ENCODE measurements around the gene PVR. TPM values are rescaled to one million over a fixed set of nuclear protein-coding genes. Genes with fewer than 3 reads are reported as not detected.
A peak's percentile ranks its signal among the peaks of the same experiment; 100 is the strongest.

Gene PVR
- total RNA-seq, 1 experiment from 2014 or later = 52.1 TPM

GRCh38 chr19:44597131-44597491 is 46.6 kb upstream of the PVR start:
- Histone ChIP-seq H2AFZ (no peak overlapping the region), H3K36me3 (ENCODE audit: low read depth) (no peaks in the 10 kb centered on the region), H3K79me2 (ENCODE audit: low read depth) (no peaks in the 10 kb centered on the region), H3K4me2 (no peak overlapping the region), H3F3A (ENCODE audit: insufficient read depth, low read depth) (peaks cover 22% of the 10 kb centered on the region), H3K4me3 (no peak overlapping the region), H3K9me3 (ENCODE audit: insufficient read depth, low read depth) (peaks cover 3% of the 10 kb centered on the region; the same call in 1 of the 2 replicates), H3K27ac (no peak overlapping the region), H3K9me2 (ENCODE audit: insufficient read depth) (no peaks in the 10 kb centered on the region), H4K20me1 (ENCODE audit: insufficient read depth) (no peaks in the 10 kb centered on the region), H3K27me3 (ENCODE audit: insufficient read depth, low read depth) (no peaks in the 10 kb centered on the region), H3K4me1 (replicated peaks; ENCODE audit: insufficient read depth) (peaks cover 26% of the 10 kb centered on the region)
- TF ChIP-seq EZH2 (IDR thresholded peaks at IDR 0.05; ENCODE audit: low read depth) = no peak
- no peak for TF ChIP-seq CTCF (conservative IDR thresholded peaks at IDR 0.05)
- no TSS peak for BruUV-seq (replicated peaks)
- CTCF ChIA-PET = no interaction called here
- intact Hi-C loops (cut with micrococcal nuclease; ENCODE audit: unreplicated experiment) = no loop called here
- DNase-seq = no peak
- POLR2A ChIA-PET (ENCODE audit: unreplicated experiment) = no interaction called here

- H3K27me3 ChIP-seq (ENCODE audit: insufficient read depth, low read depth) = no peaks in the 10 kb centered on the region
- no peaks in the 10 kb centered on the region for H3K9me2 ChIP-seq (ENCODE audit: insufficient read depth)
- no peak overlapping the region for H3K27ac ChIP-seq
- intact Hi-C loops (cut with micrococcal nuclease; ENCODE audit: unreplicated experiment) = no loop called here
- H3K79me2 ChIP-seq (ENCODE audit: low read depth) = no peaks in the 10 kb centered on the region
- no peaks in the 10 kb centered on the region for H4K20me1 ChIP-seq (ENCODE audit: insufficient read depth)
- BruUV-seq (replicated peaks) = no TSS peak
- POLR2A ChIA-PET (ENCODE audit: unreplicated experiment) = no interaction called here
- H3K4me1 ChIP-seq (replicated peaks; ENCODE audit: insufficient read depth) = peaks cover 18% of the 10 kb centered on the region
- no peak overlapping the region for H3K4me3 ChIP-seq
- H3F3A ChIP-seq (ENCODE audit: insufficient read depth, low read depth) = peaks cover 19% of the 10 kb centered on the region; the same call in 1 of the 2 replicates
- H3K4me2 ChIP-seq = no peak overlapping the region
- peaks cover 3% of the 10 kb centered on the region; the same call in 1 of the 2 replicates for H3K9me3 ChIP-seq (ENCODE audit: insufficient read depth, low read depth)
- CTCF ChIA-PET = no interaction called here
- DNase-seq = no peak
- H2AFZ ChIP-seq = no peak overlapping the region
- no peaks in the 10 kb centered on the region for H3K36me3 ChIP-seq (ENCODE audit: low read depth)
- no peak for TF ChIP-seq EZH2 (IDR thresholded peaks at IDR 0.05; ENCODE audit: low read depth)
- no peak for TF ChIP-seq CTCF (conservative IDR thresholded peaks at IDR 0.05)
These were observed 45.4 kb upstream of the PVR start for GRCh38 chr19:44598355-44598754.

DNA sequence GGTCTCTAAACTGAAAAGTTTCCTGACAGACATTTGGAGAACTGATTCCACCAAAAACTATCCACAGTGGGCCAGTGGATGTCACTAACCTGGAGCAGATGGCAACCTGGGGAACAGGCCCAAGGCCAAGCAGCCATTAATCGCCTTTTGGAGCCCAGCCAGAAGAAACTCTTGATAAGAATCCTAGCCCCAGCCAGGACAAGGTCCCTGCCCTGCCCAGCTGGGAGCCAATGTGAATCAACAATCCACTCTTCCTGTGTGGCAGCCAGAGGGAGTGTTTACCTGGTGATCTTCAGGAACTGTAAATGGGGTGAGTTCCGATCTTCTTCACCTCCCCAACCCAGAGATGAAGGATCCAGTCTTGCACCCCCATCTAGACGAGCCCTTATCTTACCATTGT is 44.8 kb upstream of the PVR start:
- POLR2A ChIA-PET (ENCODE audit: unreplicated experiment) = no interaction called here
- Histone ChIP-seq H3K4me2 (no peak overlapping the region), H3K79me2 (ENCODE audit: low read depth) (no peaks in the 10 kb centered on the region), H3K4me1 (replicated peaks; ENCODE audit: insufficient read depth) (peaks cover 18% of the 10 kb centered on the region), H3K27me3 (ENCODE audit: insufficient read depth, low read depth) (no peaks in the 10 kb centered on the region), H3K4me3 (no peak overlapping the region), H3K9me3 (ENCODE audit: insufficient read depth, low read depth) (peaks cover 3% of the 10 kb centered on the region; the same call in 1 of the 2 replicates), H3K9me2 (ENCODE audit: insufficient read depth) (no peaks in the 10 kb centered on the region), H3K27ac (no peak overlapping the region), H3F3A (ENCODE audit: insufficient read depth, low read depth) (peaks cover 18% of the 10 kb centered on the region; the same call in 1 of the 2 replicates), H4K20me1 (ENCODE audit: insufficient read depth) (no peaks in the 10 kb centered on the region), H2AFZ (no peak overlapping the region), H3K36me3 (ENCODE audit: low read depth) (no peaks in the 10 kb centered on the region)
- TF ChIP-seq EZH2 (IDR thresholded peaks at IDR 0.05; ENCODE audit: low read depth) (no peak), CTCF (conservative IDR thresholded peaks at IDR 0.05) (no peak)
- DNase-seq = peak in 1 of 2 experiments; percentile 37
- BruUV-seq (replicated peaks) = no TSS peak
- CTCF ChIA-PET = no interaction called here
- intact Hi-C loops (cut with micrococcal nuclease; ENCODE audit: unreplicated experiment) = no loop called here
